CD8-positive, alpha-beta memory T cell (primary cell): Measurements from ENCODE around the gene GALK2. TPM values are rescaled to one million over a fixed set of nuclear protein-coding genes. Genes with fewer than 3 reads are reported as not detected.
A peak's percentile ranks its signal among the peaks of the same experiment; 100 is the strongest.

ENCODE experiments used
- CTCF ChIA-PET: fragments of 350-600 bp; sonication (Branson Sonifier 250); formaldehyde crosslinking; loops from one replicate; lab custom pipeline; 2021; ENCODE audit warnings: antibody characterized with exemption; lab: Charles Lee
- POLR2A ChIA-PET: fragments of 350-600 bp; sonication (Branson Sonifier 250); formaldehyde crosslinking; loops from one replicate; lab custom pipeline; 2021; ENCODE audit warnings: antibody characterized with exemption; lab: Charles Lee
- DNase-seq, 5 donors: peaks; one replicate each; pipeline versions ENCODE4 v3.0.0 to v3.0.0-alpha.2; 2020 to 2022; ENCODE audit warnings: mixed read lengths in 1 of 5
- H3K27ac ChIP-seq: one replicate; pipeline ENCODE4 v1.7.0; 2013; ENCODE audit warnings: low read depth, mild to moderate bottlenecking, low read length, moderate library complexity
- H3K27me3 ChIP-seq: 2 replicates; pipeline ENCODE4 v1.7.0; 2013; ENCODE audit warnings: low read length, mild to moderate bottlenecking; ENCODE audit not compliant: insufficient read depth, poor library complexity, severe bottlenecking
- H3K36me3 ChIP-seq: 2 replicates; pipeline ENCODE4 v1.7.0; 2013; ENCODE audit warnings: mild to moderate bottlenecking, low read length, moderate library complexity; ENCODE audit not compliant: insufficient read depth
- H3K4me1 ChIP-seq: 2 replicates; pipeline ENCODE4 v1.7.0; 2013; ENCODE audit warnings: mild to moderate bottlenecking, low read length, moderate library complexity; ENCODE audit not compliant: insufficient read depth
- H3K4me3 ChIP-seq: 2 replicates; pipeline ENCODE4 v1.7.0; 2013; ENCODE audit warnings: mild to moderate bottlenecking, low read length
- H3K9me3 ChIP-seq: 2 replicates; pipeline ENCODE4 v1.7.0; 2013; ENCODE audit warnings: mild to moderate bottlenecking, low read length
- H3K27ac Mint-ChIP-seq, 8 donors: one replicate each; pipeline ENCODE4 v1.8.0; 2020 to 2021; ENCODE audit warnings: mixed read lengths in 8 of 8, mild to moderate bottlenecking in 6 of 8, inconsistent platforms in 3 of 8, moderate library complexity in 3 of 8
- H3K27me3 Mint-ChIP-seq, 2 donors: one replicate each; pipeline ENCODE4 v1.8.0; 2020 to 2021; ENCODE audit warnings: mixed read lengths in 2 of 2, mild to moderate bottlenecking in 1 of 2, moderate library complexity in 1 of 2
- H3K36me3 Mint-ChIP-seq, 3 donors: one replicate each; pipeline ENCODE4 v1.8.0; 2020 to 2021; ENCODE audit warnings: mixed read lengths in 3 of 3, inconsistent platforms in 1 of 3, mild to moderate bottlenecking in 1 of 3
- H3K4me1 Mint-ChIP-seq, 3 donors: one replicate each; pipeline ENCODE4 v1.8.0; 2020 to 2021; ENCODE audit warnings: mixed read lengths in 3 of 3, inconsistent platforms in 1 of 3, mild to moderate bottlenecking in 1 of 3
- H3K4me3 Mint-ChIP-seq, 7 donors: one replicate each; pipeline ENCODE4 v1.8.0; 2020 to 2021; ENCODE audit warnings: mixed read lengths in 7 of 7, mild to moderate bottlenecking in 6 of 7, moderate library complexity in 4 of 7, inconsistent platforms in 2 of 7
- H3K9me3 Mint-ChIP-seq, 5 donors: one replicate each; pipeline ENCODE4 v1.8.0; 2020 to 2022; ENCODE audit warnings: mixed read lengths in 5 of 5, mild to moderate bottlenecking in 3 of 5, moderate library complexity in 2 of 5, inconsistent platforms in 1 of 5
- polyA plus RNA-seq: library from polyadenylated mRNA; unstranded; fragments of 300-500 nt; fragmentation: Illumina TruSeq; gene quantifications from one replicate; pipeline ENCODE4 v1.2.3, GENCODE V29; 2021
- total RNA-seq, 2 experiments: library from RNA; stranded (reverse); gene quantifications; one replicate each; pipeline ENCODE4 v1.2.3, GENCODE V29; 2021

GALK2 gene
- total and polyA plus RNA-seq, 3 experiments from 2014 or later, result 21.3 to 28.0 (median 26.2) TPM

- H3K9me3 ChIP-seq, result no peaks in the 10 kb centered on the region
- no peak overlapping the region for H3K27ac Mint-ChIP-seq
- CTCF ChIA-PET, result no interaction called here
- no peaks in the 10 kb centered on the region for H3K27me3 ChIP-seq
- no peak for DNase-seq
- peaks cover 25 to 48% (median 32%) of the 10 kb centered on the region in 3 donors for H3K36me3 Mint-ChIP-seq
- no peak overlapping the region for H3K4me3 Mint-ChIP-seq
- peaks cover 3 to 27% (median 6%) of the 10 kb centered on the region in 3 donors for H3K4me1 Mint-ChIP-seq
- no peak overlapping the region for H3K27ac ChIP-seq
- no peaks in the 10 kb centered on the region for H3K27me3 Mint-ChIP-seq
- H3K9me3 Mint-ChIP-seq, result no peaks in the 10 kb centered on the region
- no peak overlapping the region for H3K4me3 ChIP-seq
- H3K4me1 ChIP-seq, result no peaks in the 10 kb centered on the region
- POLR2A ChIA-PET, result no interaction called here
- no peaks in the 10 kb centered on the region for H3K36me3 ChIP-seq
Observed at GRCh38 chr15:49314716-49315115, 144.7 kb downstream of the GALK2 start.

- H3K27ac Mint-ChIP-seq, result no peak overlapping the region
Observed at GRCh38 chr15:49315391-49315823, 145.4 kb downstream of the GALK2 start.

DNA sequence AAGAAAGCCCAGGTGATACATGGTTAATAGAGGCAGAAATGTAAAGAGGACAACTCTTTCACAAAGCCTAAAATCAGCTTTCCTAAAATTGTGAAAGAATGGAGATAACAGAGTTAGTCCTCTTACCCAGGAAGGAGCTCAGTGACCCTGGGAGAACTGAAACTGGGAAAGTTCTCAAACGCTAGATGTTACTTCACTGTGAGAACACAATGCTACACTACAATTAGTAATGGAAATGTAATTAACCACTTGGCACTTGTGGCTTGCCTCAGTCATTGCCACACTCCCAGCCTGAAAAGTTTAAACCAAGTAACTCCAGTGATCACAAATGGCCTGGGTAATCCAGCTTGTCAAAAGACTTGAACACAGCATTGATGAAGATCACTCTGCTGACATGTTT, 150.3 kb downstream of the GALK2 start:
- Mint-ChIP-seq H3K9me3 (no peaks in the 10 kb centered on the region), H3K4me1 (peaks cover 6 to 12% (median 9%) of the 10 kb centered on the region in 3 donors), H3K27ac (peak overlapping the region in 1 of 8 donors; percentile 6), H3K36me3 (peaks cover 26 to 63% (median 42%) of the 10 kb centered on the region in 3 donors), H3K27me3 (no peaks in the 10 kb centered on the region), H3K4me3 (no peak overlapping the region)
- H3K27me3 ChIP-seq, result no peaks in the 10 kb centered on the region
- no peak for DNase-seq
- no peak overlapping the region for H3K4me3 ChIP-seq
- ChIA-PET CTCF (no interaction called here), POLR2A (no interaction called here)
- no peak overlapping the region for H3K27ac ChIP-seq
- H3K4me1 ChIP-seq, result no peaks in the 10 kb centered on the region
- peaks cover 13% of the 10 kb centered on the region for H3K36me3 ChIP-seq
- no peaks in the 10 kb centered on the region for H3K9me3 ChIP-seq

More at GRCh38 chr15:49315391-49315823, 145.4 kb downstream of the GALK2 start:
- ChIA-PET CTCF (no interaction called here), POLR2A (no interaction called here)
- no peaks in the 10 kb centered on the region for H3K9me3 ChIP-seq
- Mint-ChIP-seq H3K27me3 (no peaks in the 10 kb centered on the region), H3K4me1 (peaks cover 0 to 20% (median 2%) of the 10 kb centered on the region in 3 donors), H3K36me3 (peaks cover 27 to 50% (median 31%) of the 10 kb centered on the region in 3 donors), H3K4me3 (no peak overlapping the region), H3K9me3 (no peaks in the 10 kb centered on the region)
- no peak for DNase-seq
- no peak overlapping the region for H3K27ac ChIP-seq
- no peak overlapping the region for H3K4me3 ChIP-seq
- no peaks in the 10 kb centered on the region for H3K36me3 ChIP-seq
- no peaks in the 10 kb centered on the region for H3K27me3 ChIP-seq
- H3K4me1 ChIP-seq, result no peaks in the 10 kb centered on the region

GRCh38 chr15:49323207-49323606, 153.2 kb downstream of the GALK2 start:
- Histone ChIP-seq H3K27ac (no peak overlapping the region), H3K36me3 (peaks cover 20% of the 10 kb centered on the region), H3K27me3 (no peaks in the 10 kb centered on the region), H3K4me3 (no peak overlapping the region), H3K4me1 (no peaks in the 10 kb centered on the region), H3K9me3 (no peaks in the 10 kb centered on the region)
- ChIA-PET POLR2A (interaction anchor here (0.7 kb wide), 1 partner anchor 18 kb away, joined by 6 read pairs; no protein-coding TSS in a partner anchor), CTCF (no interaction called here)
- DNase-seq, result no peak
- Mint-ChIP-seq H3K9me3 (no peaks in the 10 kb centered on the region), H3K36me3 (peaks cover 26 to 64% (median 31%) of the 10 kb centered on the region in 3 donors), H3K27ac (peak overlapping the region in 1 of 8 donors; percentile 29), H3K27me3 (no peaks in the 10 kb centered on the region), H3K4me1 (peaks cover 6 to 12% (median 9%) of the 10 kb centered on the region in 3 donors), H3K4me3 (no peak overlapping the region)

DNA sequence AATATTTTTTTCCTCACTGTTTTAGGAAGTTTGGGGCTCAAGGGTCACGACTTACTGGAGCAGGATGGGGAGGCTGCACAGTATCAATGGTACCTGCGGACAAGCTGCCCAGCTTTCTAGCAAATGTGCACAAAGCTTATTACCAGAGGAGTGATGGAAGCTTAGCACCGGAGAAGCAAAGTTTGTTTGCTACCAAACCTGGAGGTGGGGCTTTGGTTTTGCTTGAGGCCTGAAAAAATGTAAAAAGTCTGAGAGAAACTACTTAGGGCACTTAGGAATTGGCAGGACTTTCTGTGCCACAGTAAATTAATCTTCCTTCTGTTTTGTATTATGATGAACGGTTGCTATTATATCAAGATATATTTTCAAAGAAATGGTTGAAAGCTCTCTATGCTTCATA, 157.9 kb downstream of the GALK2 start:
- peaks cover 7% of the 10 kb centered on the region for H3K36me3 ChIP-seq
- Mint-ChIP-seq H3K36me3 (peaks cover 6 to 45% (median 14%) of the 10 kb centered on the region in 3 donors), H3K4me1 (no peaks in the 10 kb centered on the region), H3K27ac (no peak overlapping the region), H3K4me3 (no peak overlapping the region), H3K9me3 (no peaks in the 10 kb centered on the region), H3K27me3 (no peaks in the 10 kb centered on the region)
- no peaks in the 10 kb centered on the region for H3K27me3 ChIP-seq
- H3K4me1 ChIP-seq, result no peaks in the 10 kb centered on the region
- no peak for DNase-seq
- ChIA-PET POLR2A (no interaction called here), CTCF (no interaction called here)
- no peaks in the 10 kb centered on the region for H3K9me3 ChIP-seq
- H3K27ac ChIP-seq, result no peak overlapping the region
- H3K4me3 ChIP-seq, result no peak overlapping the region

DNA sequence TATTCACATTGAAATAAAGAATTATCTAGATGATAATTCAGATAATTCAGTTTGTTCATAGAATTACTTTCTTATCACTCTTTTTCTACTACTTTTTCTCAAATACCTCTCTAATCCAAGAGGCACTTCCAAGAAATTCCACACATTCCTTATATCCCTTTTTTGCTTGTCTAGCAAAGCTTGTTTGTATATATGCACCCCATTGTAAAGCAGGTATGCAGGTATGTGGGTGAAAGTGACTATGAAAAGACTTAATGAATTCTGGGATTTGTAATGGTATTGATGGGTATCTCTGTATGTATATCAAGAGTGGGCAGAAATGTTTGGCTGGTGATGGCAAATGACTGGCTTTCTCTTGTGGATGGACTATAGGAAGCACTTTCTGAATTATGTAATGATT, 158.9 kb downstream of the GALK2 start:
- no peaks in the 10 kb centered on the region for H3K4me1 Mint-ChIP-seq
- H3K4me3 ChIP-seq, result no peak overlapping the region
- H3K9me3 Mint-ChIP-seq, result no peaks in the 10 kb centered on the region
- H3K36me3 ChIP-seq, result peaks cover 7% of the 10 kb centered on the region
- ChIA-PET CTCF (no interaction called here), POLR2A (no interaction called here)
- no peak overlapping the region for H3K27ac ChIP-seq
- no peaks in the 10 kb centered on the region for H3K27me3 Mint-ChIP-seq
- peaks cover 6 to 40% (median 14%) of the 10 kb centered on the region in 3 donors for H3K36me3 Mint-ChIP-seq
- H3K27me3 ChIP-seq, result no peaks in the 10 kb centered on the region
- no peaks in the 10 kb centered on the region for H3K4me1 ChIP-seq
- DNase-seq, result no peak
- no peaks in the 10 kb centered on the region for H3K9me3 ChIP-seq
- no peak overlapping the region for H3K27ac Mint-ChIP-seq
- H3K4me3 Mint-ChIP-seq, result no peak overlapping the region

DNA sequence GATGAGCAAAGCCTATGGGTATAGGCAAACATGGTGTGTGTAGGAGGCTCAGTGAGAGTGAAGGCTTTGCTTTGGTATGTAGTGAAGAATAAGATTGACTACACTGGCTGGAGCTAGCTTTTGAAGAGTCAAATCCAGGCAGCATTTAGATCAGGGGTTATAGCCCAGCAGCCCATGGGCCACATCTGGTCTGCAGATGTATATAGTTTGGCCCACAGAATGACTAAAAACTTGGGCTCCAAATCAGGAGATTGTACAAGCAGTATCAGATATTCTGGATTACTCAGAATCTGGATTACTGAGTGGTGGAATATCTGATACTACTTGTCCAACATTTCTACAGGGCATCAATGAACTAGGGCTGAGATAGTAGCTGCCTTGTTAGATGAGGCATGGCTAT, 160.1 kb downstream of the GALK2 start:
- no peak for DNase-seq
- Mint-ChIP-seq H3K36me3 (peaks cover 7 to 37% (median 14%) of the 10 kb centered on the region in 3 donors), H3K27ac (peak overlapping the region in 1 of 8 donors; percentile 59), H3K27me3 (no peaks in the 10 kb centered on the region), H3K9me3 (no peaks in the 10 kb centered on the region), H3K4me3 (no peak overlapping the region), H3K4me1 (no peaks in the 10 kb centered on the region)
- H3K4me1 ChIP-seq, result no peaks in the 10 kb centered on the region
- no peaks in the 10 kb centered on the region for H3K9me3 ChIP-seq
- ChIA-PET CTCF (no interaction called here), POLR2A (no interaction called here)
- no peaks in the 10 kb centered on the region for H3K27me3 ChIP-seq
- H3K27ac ChIP-seq, result no peak overlapping the region
- no peak overlapping the region for H3K4me3 ChIP-seq
- H3K36me3 ChIP-seq, result peaks cover 7% of the 10 kb centered on the region

GRCh38 chr15:49331442-49331841, 161.4 kb downstream of the GALK2 start:
- no peaks in the 10 kb centered on the region for H3K9me3 ChIP-seq
- H3K4me1 Mint-ChIP-seq, result no peaks in the 10 kb centered on the region
- H3K4me3 Mint-ChIP-seq, result no peak overlapping the region
- H3K36me3 ChIP-seq, result peaks cover 7% of the 10 kb centered on the region
- no peak for DNase-seq
- H3K27me3 ChIP-seq, result no peaks in the 10 kb centered on the region
- no peaks in the 10 kb centered on the region for H3K4me1 ChIP-seq
- no peak overlapping the region for H3K27ac ChIP-seq
- peak overlapping the region in 1 of 8 donors; percentile 30 for H3K27ac Mint-ChIP-seq
- H3K4me3 ChIP-seq, result no peak overlapping the region
- H3K36me3 Mint-ChIP-seq, result peaks cover 7 to 34% (median 17%) of the 10 kb centered on the region in 3 donors
- H3K27me3 Mint-ChIP-seq, result no peaks in the 10 kb centered on the region
- ChIA-PET POLR2A (no interaction called here), CTCF (no interaction called here)
- no peaks in the 10 kb centered on the region for H3K9me3 Mint-ChIP-seq
